COLO668 (cell line): ENCODE data around the gene TOMM6.
"Not testable (repeated sequence)": the region's sequence is repeated elsewhere in the genome, so short reads cannot be mapped to it uniquely, and the experiment has no call there.

ENCODE experiments used
- DNase-seq: peaks from one replicate; lab custom pipeline; 2025; ENCODE audit not compliant: unreplicated experiment; lab: John Stamatoyannopoulos, UW

Gene TOMM6

GRCh38 chr6:41759905-41760579, 27.5 kb upstream of the TOMM6 start:
- no peak for DNase-seq

- no peak for DNase-seq
These were observed 24.0 kb upstream of the TOMM6 start for GRCh38 chr6:41763470-41763869.

- DNase-seq = not testable (repeated sequence)
These were observed 21.3 kb upstream of the TOMM6 start for GRCh38 chr6:41766043-41766664.

GRCh38 chr6:41767112-41767833, 20.2 kb upstream of the TOMM6 start:
- peak; percentile 44 for DNase-seq

GRCh38 chr6:41768545-41769308, 18.8 kb upstream of the TOMM6 start:
- DNase-seq = peak; percentile 19

- DNase-seq = no peak
These were observed 18.1 kb upstream of the TOMM6 start for GRCh38 chr6:41769376-41769775.

- DNase-seq = no peak
These were observed 17.0 kb upstream of the TOMM6 start for GRCh38 chr6:41770381-41771057.

- DNase-seq = no peak
These were observed 16.2 kb upstream of the TOMM6 start for GRCh38 chr6:41771058-41771983.

GRCh38 chr6:41774841-41775240, 12.7 kb upstream of the TOMM6 start:
- no peak for DNase-seq

GRCh38 chr6:41775293-41775882, 12.1 kb upstream of the TOMM6 start:
- DNase-seq = no peak

GRCh38 chr6:41777551-41778285, 9.8 kb upstream of the TOMM6 start:
- DNase-seq = no peak

- no peak for DNase-seq
These were observed 8.6 kb upstream of the TOMM6 start for GRCh38 chr6:41778895-41779294.

GRCh38 chr6:41779336-41779735, 8.2 kb upstream of the TOMM6 start:
- DNase-seq = no peak

GRCh38 chr6:41779788-41780550, 7.5 kb upstream of the TOMM6 start, which contains the start of gene FRS3:
Gene FRS3, minus strand, starts transcription at chr6:41779900. Its CDS starts 2,913 bp downstream, at chr6:41776987.
- peak; percentile 90 for DNase-seq

- peak; percentile 18 for DNase-seq
These were observed 6.7 kb upstream of the TOMM6 start, which contains the start of gene PRICKLE4 for GRCh38 chr6:41780551-41781365. Gene PRICKLE4, plus strand, starts transcription at chr6:41780782. Its CDS starts 2,692 bp downstream, at chr6:41783474.

GRCh38 chr6:41781366-41781730, 6.1 kb upstream of the TOMM6 start:
- DNase-seq = no peak
